MM.1S (cell line): ENCODE results near the gene SH2D1B.

Source experiments
- DNase-seq: peaks from one replicate; pipeline ENCODE4 v3.0.0-alpha.2; 2015
- H2AFZ ChIP-seq: fragments of 300-600 bp; sonication (generic); 2 replicates; pipeline ENCODE4 v1.6.0; 2016; ENCODE audit warnings: antibody characterized with exemption, low read length
- H3F3A ChIP-seq: fragments of 300-600 bp; sonication (generic); 2 replicates; pipeline ENCODE4 v1.6.1; 2016; ENCODE audit warnings: mild to moderate bottlenecking, antibody characterized with exemption, low read length, moderate library complexity, mixed read lengths; ENCODE audit not compliant: insufficient read depth
- H3K27ac ChIP-seq: fragments of 300-600 bp; sonication (generic); 2 replicates; pipeline ENCODE4 v1.5.1; 2016; ENCODE audit warnings: mild to moderate bottlenecking, low read length
- H3K27me3 ChIP-seq: fragments of 300-600 bp; sonication (generic); replicated peaks from 2 replicates; pipeline ENCODE4 v1.6.0; 2016; ENCODE audit warnings: low read length; ENCODE audit not compliant: insufficient read depth
- H3K36me3 ChIP-seq: fragments of 300-600 bp; sonication (generic); replicated peaks from 2 replicates; pipeline ENCODE4 v1.6.1; 2016; ENCODE audit warnings: mild to moderate bottlenecking, low read length, mixed read lengths; ENCODE audit not compliant: insufficient read depth
- H3K4me1 ChIP-seq: fragments of 300-600 bp; sonication (generic); 2 replicates; pipeline ENCODE4 v1.6.1; 2016; ENCODE audit warnings: low read length, mixed read lengths
- H3K4me2 ChIP-seq: fragments of 300-600 bp; sonication (generic); 2 replicates; pipeline ENCODE4 v1.6.0; 2016; ENCODE audit warnings: low read depth, low read length
- H3K4me3 ChIP-seq: fragments of 300-600 bp; sonication (generic); 2 replicates; pipeline ENCODE4 v1.5.1; 2016; ENCODE audit warnings: low read length, mixed read lengths
- H3K79me2 ChIP-seq: fragments of 300-600 bp; sonication (generic); 2 replicates; pipeline ENCODE4 v1.6.1; 2016; ENCODE audit warnings: mixed run types, low read length, mixed read lengths
- H3K9ac ChIP-seq: fragments of 300-600 bp; sonication (generic); 2 replicates; pipeline ENCODE4 v1.6.1; 2016; ENCODE audit warnings: low read length, mixed read lengths
- H3K9me2 ChIP-seq: fragments of 300-600 bp; sonication (generic); replicated peaks from 2 replicates; pipeline ENCODE4 v1.6.1; 2016; ENCODE audit warnings: mild to moderate bottlenecking, low read length, mixed read lengths; ENCODE audit not compliant: insufficient read depth
- H3K9me3 ChIP-seq: fragments of 300-600 bp; sonication (generic); replicated peaks from 2 replicates; pipeline ENCODE4 v1.6.1; 2016; ENCODE audit warnings: mild to moderate bottlenecking, low read length, mixed read lengths; ENCODE audit not compliant: insufficient read depth
- H4K20me1 ChIP-seq: fragments of 300-600 bp; sonication (generic); 2 replicates; pipeline ENCODE4 v1.6.1; 2016; ENCODE audit warnings: mild to moderate bottlenecking, low read length, moderate library complexity, mixed read lengths; ENCODE audit not compliant: insufficient read depth
- EZH2 ChIP-seq: fragments of 300-600 bp; sonication (generic); optimal IDR thresholded peaks from 2 replicates; pipeline ENCODE3; 2017; ENCODE audit warnings: low read depth, mild to moderate bottlenecking, antibody characterized with exemption, low read length, mixed read lengths
- EZH2phosphoT487 ChIP-seq: fragments of 300-600 bp; sonication (generic); IDR thresholded peaks from 2 replicates; pipeline ENCODE4 v1.6.1; 2018; ENCODE audit warnings: antibody characterized with exemption, low read length
- TF ChIP-seq, protein P1 (sequence below): fragments of 300-600 bp; sonication (generic); IDR thresholded peaks from 2 replicates; pipeline ENCODE4 v1.5.1; 2016; ENCODE audit warnings: antibody characterized with exemption, low read length, mixed read lengths

Gene SH2D1B

DNA sequence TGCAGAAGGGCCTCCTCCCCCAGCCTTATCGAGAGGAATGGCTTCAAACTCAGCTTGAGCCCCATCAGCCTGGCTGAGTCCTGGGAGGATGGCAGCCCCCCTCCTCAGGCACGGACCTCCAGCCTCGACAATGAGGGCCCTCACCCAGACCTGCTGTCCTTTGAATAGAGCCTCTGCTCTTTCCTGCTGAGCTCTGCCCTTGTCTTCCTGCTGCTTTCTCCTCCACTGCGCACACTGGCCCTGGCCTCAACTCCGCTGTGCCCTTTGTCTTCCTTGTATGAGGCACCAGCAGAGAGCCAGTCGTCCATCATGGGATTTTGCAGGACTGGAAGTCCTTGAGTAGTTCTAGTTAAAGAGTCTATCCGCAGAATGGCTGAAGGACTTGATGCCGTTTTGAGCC, 28.4 kb downstream of the SH2D1B start:
- no peaks in the 10 kb centered on the region for H4K20me1 ChIP-seq
- H3K9me3 ChIP-seq, result no peaks in the 10 kb centered on the region
- H3K27me3 ChIP-seq, result no peaks in the 10 kb centered on the region
- no peak for TF ChIP-seq EZH2phosphoT487
- TF ChIP-seq, protein P1, sequence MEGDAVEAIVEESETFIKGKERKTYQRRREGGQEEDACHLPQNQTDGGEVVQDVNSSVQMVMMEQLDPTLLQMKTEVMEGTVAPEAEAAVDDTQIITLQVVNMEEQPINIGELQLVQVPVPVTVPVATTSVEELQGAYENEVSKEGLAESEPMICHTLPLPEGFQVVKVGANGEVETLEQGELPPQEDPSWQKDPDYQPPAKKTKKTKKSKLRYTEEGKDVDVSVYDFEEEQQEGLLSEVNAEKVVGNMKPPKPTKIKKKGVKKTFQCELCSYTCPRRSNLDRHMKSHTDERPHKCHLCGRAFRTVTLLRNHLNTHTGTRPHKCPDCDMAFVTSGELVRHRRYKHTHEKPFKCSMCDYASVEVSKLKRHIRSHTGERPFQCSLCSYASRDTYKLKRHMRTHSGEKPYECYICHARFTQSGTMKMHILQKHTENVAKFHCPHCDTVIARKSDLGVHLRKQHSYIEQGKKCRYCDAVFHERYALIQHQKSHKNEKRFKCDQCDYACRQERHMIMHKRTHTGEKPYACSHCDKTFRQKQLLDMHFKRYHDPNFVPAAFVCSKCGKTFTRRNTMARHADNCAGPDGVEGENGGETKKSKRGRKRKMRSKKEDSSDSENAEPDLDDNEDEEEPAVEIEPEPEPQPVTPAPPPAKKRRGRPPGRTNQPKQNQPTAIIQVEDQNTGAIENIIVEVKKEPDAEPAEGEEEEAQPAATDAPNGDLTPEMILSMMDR, result no peak
- TF ChIP-seq EZH2, result no peak
- no peaks in the 10 kb centered on the region for H3K79me2 ChIP-seq
- H3K4me3 ChIP-seq, result no peak overlapping the region
- H3K27ac ChIP-seq, result no peak overlapping the region
- no peak overlapping the region for H3K4me2 ChIP-seq
- H3K9ac ChIP-seq, result no peak overlapping the region
- H3K36me3 ChIP-seq, result no peaks in the 10 kb centered on the region
- no peak for DNase-seq
- H3F3A ChIP-seq, result no peaks in the 10 kb centered on the region
- H3K4me1 ChIP-seq, result no peaks in the 10 kb centered on the region
- no peak overlapping the region for H2AFZ ChIP-seq
- H3K9me2 ChIP-seq, result no peaks in the 10 kb centered on the region

DNA sequence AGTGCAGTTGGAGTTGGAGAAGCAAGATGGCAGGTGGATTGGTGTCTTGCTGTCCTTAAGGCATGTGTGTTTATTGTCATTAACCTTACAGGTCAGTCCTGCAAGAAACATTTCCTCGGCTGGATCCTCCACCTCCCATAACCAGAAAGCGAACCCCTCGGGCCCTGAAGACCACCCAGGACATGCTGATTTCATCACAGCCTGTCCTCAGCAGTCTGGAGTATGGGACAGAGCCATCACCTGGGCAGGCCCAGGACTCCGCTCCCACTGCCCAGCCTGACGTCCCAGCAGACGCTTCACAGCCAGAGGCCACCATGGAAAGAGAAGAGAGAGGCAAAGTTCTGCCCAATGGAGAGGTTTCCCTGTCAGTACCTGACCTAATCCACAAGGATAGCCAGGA, 28.8 kb downstream of the SH2D1B start:
- Histone ChIP-seq H3K27ac (no peak overlapping the region), H3K9ac (no peak overlapping the region), H3K4me1 (no peaks in the 10 kb centered on the region), H3K4me3 (no peak overlapping the region), H3K27me3 (no peaks in the 10 kb centered on the region), H3K9me2 (no peaks in the 10 kb centered on the region), H3K36me3 (no peaks in the 10 kb centered on the region), H3K79me2 (no peaks in the 10 kb centered on the region), H3K9me3 (no peaks in the 10 kb centered on the region), H4K20me1 (no peaks in the 10 kb centered on the region), H2AFZ (no peak overlapping the region), H3F3A (no peaks in the 10 kb centered on the region), H3K4me2 (no peak overlapping the region)
- TF ChIP-seq EZH2phosphoT487 (no peak), EZH2 (no peak)
- TF ChIP-seq, protein P1, result no peak
- DNase-seq, result no peak

- Histone ChIP-seq H3K4me1 (no peaks in the 10 kb centered on the region), H3K4me3 (no peak overlapping the region), H2AFZ (no peak overlapping the region), H3K9me3 (no peaks in the 10 kb centered on the region), H3K79me2 (no peaks in the 10 kb centered on the region), H3F3A (no peaks in the 10 kb centered on the region), H3K36me3 (no peaks in the 10 kb centered on the region), H3K27ac (no peak overlapping the region), H3K27me3 (no peaks in the 10 kb centered on the region), H4K20me1 (no peaks in the 10 kb centered on the region), H3K9me2 (no peaks in the 10 kb centered on the region), H3K9ac (no peak overlapping the region), H3K4me2 (no peak overlapping the region)
- TF ChIP-seq, protein P1, result no peak
- TF ChIP-seq EZH2phosphoT487, result no peak
- no peak for TF ChIP-seq EZH2
- DNase-seq, result no peak
Observed at GRCh38 chr1:162381941-162382750, 29.8 kb downstream of the SH2D1B start.
